ENCODE data around the gene HOXC9. TPM values are rescaled to one million over a fixed set of nuclear protein-coding genes. Genes with fewer than 3 reads are reported as not detected.

HOXC9 gene
- total and polyA plus RNA-seq, 9 of the 15 experiments (the other 6 are each of a cell fraction or from before 2014, with no cell fraction given): 1.1 to 10.5 (median 9.3) TPM

DNA sequence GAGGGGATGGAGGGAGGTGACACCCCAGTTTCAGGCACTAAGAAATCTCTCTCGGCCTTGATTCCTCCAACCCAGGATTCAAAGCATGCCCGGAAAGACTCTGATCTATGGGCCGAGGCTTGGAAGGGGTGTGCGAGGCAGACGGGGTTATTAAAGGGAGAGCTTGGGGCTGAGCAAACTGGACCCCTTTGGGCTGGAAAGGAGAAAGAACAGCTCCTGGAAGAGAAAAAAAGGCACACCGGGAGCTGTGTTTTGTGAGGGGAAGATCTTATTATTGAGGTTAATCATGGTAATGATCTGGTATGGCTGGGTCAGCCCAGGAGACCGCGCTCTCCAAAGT is 48.0 kb downstream of the HOXC9 start:
- 7% methylated on average over 8 of the region's 8 CpGs for WGBS (ENCODE audit: insufficient coverage, low coverage, missing lambda C conversion rate)
- ChIA-PET CTCF (ENCODE audit: low intra/inter-chr PET ratio) (no interaction called here), POLR2A (no interaction called here)
- H3K4me2 ChIP-seq (ENCODE audit: insufficient read depth, low read length): no peak overlapping the region
- 0 out of 2 replicates have a peak, but pooled peaks cover 2% of the 10 kb centered on the region for H4K20me1 ChIP-seq (replicated peaks; ENCODE audit: control insufficient read depth, insufficient read depth, low read length)
- H3K4me1 ChIP-seq (replicated peaks in 1 of 2; ENCODE audit: control insufficient read depth in 2 of 2, insufficient read depth in 2 of 2, low read length in 2 of 2): peaks cover 0 to 11% of the 10 kb centered on the region in 2 experiments; a peak in 2 of 5 replicates
- no peak overlapping the region for H3K27ac ChIP-seq (ENCODE audit: extremely low read depth, low read depth, low read length)
- H3K79me2 ChIP-seq (ENCODE audit: control insufficient read depth, insufficient read depth, low read length): no peaks in the 10 kb centered on the region
- H3K36me3 ChIP-seq (ENCODE audit: control insufficient read depth, insufficient read depth, low read length): no peaks in the 10 kb centered on the region
- no peak overlapping the region for H2AFZ ChIP-seq (ENCODE audit: low read depth, low read length)
- no peaks in the 10 kb centered on the region for H3K9me3 ChIP-seq (replicated peaks; ENCODE audit: control insufficient read depth, insufficient read depth, low read depth, low read length)
- no peak for DNase-seq (ENCODE audit: extremely low read depth in 1 of 4, low spot score in 3 of 4)
- H3K27me3 ChIP-seq (ENCODE audit: control insufficient read depth in 2 of 2, insufficient read depth in 2 of 2, low read length in 2 of 2): peaks cover 69 to 70% of the 10 kb centered on the region in 2 experiments
- FAIRE-seq: no peak
- in situ Hi-C loops (cut with MboI): no loop called here
- no TSS peak for BruUV-seq (replicated peaks)
- H3K4me3 ChIP-seq: no peak overlapping the region
- no peak for ATAC-seq
- no peak for TF ChIP-seq ZNF197 (CRISPR knock-in tag; IDR thresholded peaks at IDR 0.05; ENCODE audit: low read depth)
- H3K9ac ChIP-seq (ENCODE audit: insufficient read depth in 1 of 2, low read depth in 2 of 2, low read length in 2 of 2): no peak overlapping the region
- intact Hi-C loops (cut with micrococcal nuclease): no loop called here
- no peaks in the 10 kb centered on the region for H3K9me1 ChIP-seq (ENCODE audit: control insufficient read depth, insufficient read depth, low read length)

DNA sequence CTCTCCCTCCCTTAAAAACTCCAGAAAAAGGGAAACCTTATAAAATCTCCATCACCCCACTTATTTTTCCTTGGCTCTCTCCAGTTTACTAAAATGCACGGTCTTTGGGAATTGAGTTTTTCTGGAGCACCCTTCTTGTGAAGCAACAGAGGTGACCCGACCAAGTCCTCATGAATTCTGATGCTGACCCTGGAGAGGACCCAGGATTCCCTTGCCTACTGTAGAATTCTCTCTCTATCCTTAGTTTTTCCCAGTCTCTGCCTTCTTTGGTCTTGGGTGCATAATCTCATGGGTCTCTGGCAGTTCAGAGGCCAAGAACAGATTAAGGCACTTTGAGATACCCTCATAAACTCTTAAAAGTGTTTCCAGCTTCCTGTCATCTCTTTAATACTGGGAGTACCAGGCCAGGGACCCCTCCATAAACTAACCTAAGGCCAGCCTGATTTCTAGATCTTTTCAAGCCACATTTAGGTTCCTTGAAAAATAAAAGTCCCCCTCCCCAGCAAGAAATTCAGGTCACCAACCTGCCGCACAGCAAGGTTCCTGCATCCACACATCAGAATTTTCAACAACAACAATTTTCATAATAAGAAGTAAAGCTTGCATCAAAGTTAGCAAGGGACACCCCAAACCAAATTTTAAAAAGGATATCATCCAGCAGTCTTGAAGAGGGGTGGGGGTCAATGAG is 48.6 kb downstream of the HOXC9 start:
- Histone ChIP-seq H3K9me3 (replicated peaks; ENCODE audit: control insufficient read depth, insufficient read depth, low read depth, low read length) (no peaks in the 10 kb centered on the region), H4K20me1 (replicated peaks; ENCODE audit: control insufficient read depth, insufficient read depth, low read length) (0 out of 2 replicates have a peak, but pooled peaks cover 2% of the 10 kb centered on the region), H3K36me3 (ENCODE audit: control insufficient read depth, insufficient read depth, low read length) (no peaks in the 10 kb centered on the region), H3K79me2 (ENCODE audit: control insufficient read depth, insufficient read depth, low read length) (no peaks in the 10 kb centered on the region), H3K27ac (ENCODE audit: extremely low read depth, low read depth, low read length) (no peak overlapping the region), H3K27me3 (ENCODE audit: control insufficient read depth in 2 of 2, insufficient read depth in 2 of 2, low read length in 2 of 2) (peaks cover 73 to 74% of the 10 kb centered on the region in 2 experiments), H3K4me2 (ENCODE audit: insufficient read depth, low read length) (no peak overlapping the region), H3K4me3 (no peak overlapping the region), H2AFZ (ENCODE audit: low read depth, low read length) (no peak overlapping the region), H3K9me1 (ENCODE audit: control insufficient read depth, insufficient read depth, low read length) (no peaks in the 10 kb centered on the region), H3K9ac (ENCODE audit: insufficient read depth in 1 of 2, low read depth in 2 of 2, low read length in 2 of 2) (no peak overlapping the region), H3K4me1 (replicated peaks in 1 of 2; ENCODE audit: control insufficient read depth in 2 of 2, insufficient read depth in 2 of 2, low read length in 2 of 2) (peaks cover 0 to 17% of the 10 kb centered on the region in 2 experiments; a peak in 2 of 5 replicates)
- in situ Hi-C loops (cut with MboI): no loop called here
- FAIRE-seq (no peak), ATAC-seq (no peak), DNase-seq (ENCODE audit: extremely low read depth in 1 of 4, low spot score in 3 of 4) (no peak)
- no TSS peak for BruUV-seq (replicated peaks)
- intact Hi-C loops (cut with micrococcal nuclease): no loop called here
- POLR2A ChIA-PET: no interaction called here
- CTCF ChIA-PET (ENCODE audit: low intra/inter-chr PET ratio): no interaction called here
- 12% methylated on average over 3 of the region's 3 CpGs for WGBS (ENCODE audit: insufficient coverage, low coverage, missing lambda C conversion rate)
- TF ChIP-seq ARID2 (IDR thresholded peaks at IDR 0.05) (no peak), NR3C1 (CRISPR knock-in tag; IDR thresholded peaks at IDR 0.05) (no peak), MCM5 (IDR thresholded peaks at IDR 0.05; ENCODE audit: low read depth) (no peak), RBM14 (IDR thresholded peaks at IDR 0.05; ENCODE audit: borderline replicate concordance, insufficient read depth, low read depth, low read length) (no peak), ZC3H11A (IDR thresholded peaks at IDR 0.05; ENCODE audit: low read depth, low read length) (no peak), CTBP1 (IDR thresholded peaks at IDR 0.05; ENCODE audit: borderline replicate concordance) (no peak), ZNF699 (CRISPR knock-in tag; IDR thresholded peaks at IDR 0.05; ENCODE audit: insufficient replicate concordance) (no peak), MTA2 (IDR thresholded peaks at IDR 0.05; ENCODE audit: low read depth) (no peak)
- TF ChIP-seq, protein P1, sequence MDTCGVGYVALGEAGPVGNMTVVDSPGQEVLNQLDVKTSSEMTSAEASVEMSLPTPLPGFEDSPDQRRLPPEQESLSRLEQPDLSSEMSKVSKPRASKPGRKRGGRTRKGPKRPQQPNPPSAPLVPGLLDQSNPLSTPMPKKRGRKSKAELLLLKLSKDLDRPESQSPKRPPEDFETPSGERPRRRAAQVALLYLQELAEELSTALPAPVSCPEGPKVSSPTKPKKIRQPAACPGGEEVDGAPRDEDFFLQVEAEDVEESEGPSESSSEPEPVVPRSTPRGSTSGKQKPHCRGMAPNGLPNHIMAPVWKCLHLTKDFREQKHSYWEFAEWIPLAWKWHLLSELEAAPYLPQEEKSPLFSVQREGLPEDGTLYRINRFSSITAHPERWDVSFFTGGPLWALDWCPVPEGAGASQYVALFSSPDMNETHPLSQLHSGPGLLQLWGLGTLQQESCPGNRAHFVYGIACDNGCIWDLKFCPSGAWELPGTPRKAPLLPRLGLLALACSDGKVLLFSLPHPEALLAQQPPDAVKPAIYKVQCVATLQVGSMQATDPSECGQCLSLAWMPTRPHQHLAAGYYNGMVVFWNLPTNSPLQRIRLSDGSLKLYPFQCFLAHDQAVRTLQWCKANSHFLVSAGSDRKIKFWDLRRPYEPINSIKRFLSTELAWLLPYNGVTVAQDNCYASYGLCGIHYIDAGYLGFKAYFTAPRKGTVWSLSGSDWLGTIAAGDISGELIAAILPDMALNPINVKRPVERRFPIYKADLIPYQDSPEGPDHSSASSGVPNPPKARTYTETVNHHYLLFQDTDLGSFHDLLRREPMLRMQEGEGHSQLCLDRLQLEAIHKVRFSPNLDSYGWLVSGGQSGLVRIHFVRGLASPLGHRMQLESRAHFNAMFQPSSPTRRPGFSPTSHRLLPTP (IDR thresholded peaks at IDR 0.05; ENCODE audit: borderline replicate concordance, extremely low read depth, insufficient read length): no peak
